A549 (cell line): ENCODE data around the gene LOXL1.

Experiments
- CTCF ChIP-seq: fragments of >200 bp; sonication (Bioruptor Twin); formaldehyde crosslinking; IDR thresholded peaks from 3 replicates; pipeline ENCODE4 v1.5.1; 2016
- HOXA7 ChIP-seq: fragments of 250-450 bp; sonication (Bioruptor Pico); IDR thresholded peaks from 2 replicates; pipeline ENCODE4 v1.5.0; 2020; ENCODE audit warnings: mild to moderate bottlenecking, moderate library complexity
- HOXB5 ChIP-seq: fragments of 250-450 bp; sonication (Bioruptor Pico); IDR thresholded peaks from 2 replicates; pipeline ENCODE4 v1.5.0; 2020; ENCODE audit warnings: mild to moderate bottlenecking, moderate library complexity
- JUNB ChIP-seq: fragments of >200 bp; sonication (Bioruptor Twin); formaldehyde crosslinking; IDR thresholded peaks from 2 replicates; pipeline ENCODE4 v1.6.1; 2016
- KDM1A ChIP-seq: fragments of 200-600 bp; sonication (generic); IDR thresholded peaks from 2 replicates; pipeline ENCODE4 v1.6.1; 2016; ENCODE audit warnings: low read depth, mild to moderate bottlenecking
- MAFK ChIP-seq: fragments of 450-650 bp; IDR thresholded peaks from 2 replicates; pipeline ENCODE4 v1.6.1; 2014; ENCODE audit not compliant: partially characterized antibody
- NR3C1 ChIP-seq: fragments of >200 bp; sonication (Bioruptor Twin); formaldehyde crosslinking; IDR thresholded peaks from 3 replicates; pipeline ENCODE4 v1.6.1; 2017
- POLR2AphosphoS2 ChIP-seq: conservative IDR thresholded peaks from 2 replicates; pipeline ENCODE4 v1.6.1; 2012; ENCODE audit warnings: low read length, improper control_type of control experiment, inconsistent platforms
- RAD21 ChIP-seq, 2 experiments: fragments of >200 bp in 1 of 2; sonication (Bioruptor Twin) in 1 of 2; formaldehyde crosslinking in 1 of 2; IDR thresholded peaks in 1 of 2; conservative IDR thresholded peaks in 1 of 2; 2 replicates in 1 of 2; 3 replicates in 1 of 2; pipeline ENCODE4 v1.6.1; 2012 to 2018; ENCODE audit warnings: inconsistent platforms in 1 of 2
- REST ChIP-seq: fragments of 200-600 bp; sonication (generic); IDR thresholded peaks from 2 replicates; pipeline ENCODE4 v1.6.1; 2016; ENCODE audit warnings: antibody characterized with exemption, mild to moderate bottlenecking, moderate library complexity

GRCh38 chr15:73932381-73933191 is 6.3 kb downstream of the LOXL1 start:
- TF ChIP-seq RAD21 (conservative IDR thresholded peaks at IDR 0.05 in 1 of 2, IDR thresholded peaks at IDR 0.05 in 1 of 2) (no peak), HOXA7 (CRISPR knock-in tag) (no peak), CTCF (no peak), KDM1A (no peak), POLR2AphosphoS2 (no peak), REST (no peak), NR3C1 (no peak), JUNB (no peak), MAFK (no peak), HOXB5 (CRISPR knock-in tag) (no peak)
